ENCODE data around the gene TLE4.

DNA sequence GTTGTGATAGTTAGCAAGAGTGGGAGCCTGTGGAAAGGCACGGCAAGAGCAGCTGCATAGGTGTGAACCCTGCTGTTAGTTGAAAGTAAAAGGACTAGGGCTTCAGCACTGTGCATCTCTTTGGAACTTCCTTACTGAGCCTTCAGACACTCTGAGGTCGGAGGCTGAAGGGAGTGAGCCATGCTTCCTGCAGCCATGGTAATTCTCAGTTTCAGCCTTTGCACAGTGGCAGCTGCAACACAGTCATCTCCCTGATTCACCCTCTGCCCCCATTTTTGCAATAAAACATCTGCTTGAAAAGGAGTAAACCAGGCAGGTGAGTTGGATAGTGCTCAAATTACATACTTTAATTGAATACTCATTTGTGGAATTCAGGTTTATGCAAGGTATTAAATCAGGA is 6.5 kb upstream of the TLE4 start:
- TF ChIP-seq, protein P1, sequence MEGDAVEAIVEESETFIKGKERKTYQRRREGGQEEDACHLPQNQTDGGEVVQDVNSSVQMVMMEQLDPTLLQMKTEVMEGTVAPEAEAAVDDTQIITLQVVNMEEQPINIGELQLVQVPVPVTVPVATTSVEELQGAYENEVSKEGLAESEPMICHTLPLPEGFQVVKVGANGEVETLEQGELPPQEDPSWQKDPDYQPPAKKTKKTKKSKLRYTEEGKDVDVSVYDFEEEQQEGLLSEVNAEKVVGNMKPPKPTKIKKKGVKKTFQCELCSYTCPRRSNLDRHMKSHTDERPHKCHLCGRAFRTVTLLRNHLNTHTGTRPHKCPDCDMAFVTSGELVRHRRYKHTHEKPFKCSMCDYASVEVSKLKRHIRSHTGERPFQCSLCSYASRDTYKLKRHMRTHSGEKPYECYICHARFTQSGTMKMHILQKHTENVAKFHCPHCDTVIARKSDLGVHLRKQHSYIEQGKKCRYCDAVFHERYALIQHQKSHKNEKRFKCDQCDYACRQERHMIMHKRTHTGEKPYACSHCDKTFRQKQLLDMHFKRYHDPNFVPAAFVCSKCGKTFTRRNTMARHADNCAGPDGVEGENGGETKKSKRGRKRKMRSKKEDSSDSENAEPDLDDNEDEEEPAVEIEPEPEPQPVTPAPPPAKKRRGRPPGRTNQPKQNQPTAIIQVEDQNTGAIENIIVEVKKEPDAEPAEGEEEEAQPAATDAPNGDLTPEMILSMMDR (conservative IDR thresholded peaks at IDR 0.05 in 1 of 2, IDR thresholded peaks at IDR 0.05 in 1 of 2; ENCODE audit: extremely low read depth in 1 of 2, insufficient read depth in 1 of 2, low read depth in 1 of 2, low read length in 2 of 2): no peak
- TF ChIP-seq EZH2 (IDR thresholded peaks at IDR 0.05; ENCODE audit: borderline replicate concordance, low read length): no peak
